Activated T-helper 1 cell treated with Interleukin-2 at 50 U/mL for 16 hours (primary cell): Measurements from ENCODE around the gene CD200R1L.
"Not testable (repeated sequence)": the region's sequence is repeated elsewhere in the genome, so short reads cannot be mapped to it uniquely, and the experiment has no call there.

Source experiments
- DNase-seq: peaks from one replicate; pipeline ENCODE4 v3.0.0-alpha.2; 2020; ENCODE audit warnings: low read depth

The CD200R1L gene, protein sequence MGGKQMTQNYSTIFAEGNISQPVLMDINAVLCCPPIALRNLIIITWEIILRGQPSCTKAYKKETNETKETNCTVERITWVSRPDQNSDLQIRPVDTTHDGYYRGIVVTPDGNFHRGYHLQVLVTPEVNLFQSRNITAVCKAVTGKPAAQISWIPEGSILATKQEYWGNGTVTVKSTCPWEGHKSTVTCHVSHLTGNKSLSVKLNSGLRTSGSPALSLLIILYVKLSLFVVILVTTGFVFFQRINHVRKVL

GRCh38 chr3:112846764-112847163 lies at the start of gene CD200R1L:
Gene CD200R1L (minus strand): TSS chr3:112846864. CDS start chr3:112829367, 17,497 bp downstream.
- no peak for DNase-seq

- no peak for DNase-seq
Measured at GRCh38 chr3:112894258-112894657, 47.6 kb upstream of the CD200R1L start.

DNA sequence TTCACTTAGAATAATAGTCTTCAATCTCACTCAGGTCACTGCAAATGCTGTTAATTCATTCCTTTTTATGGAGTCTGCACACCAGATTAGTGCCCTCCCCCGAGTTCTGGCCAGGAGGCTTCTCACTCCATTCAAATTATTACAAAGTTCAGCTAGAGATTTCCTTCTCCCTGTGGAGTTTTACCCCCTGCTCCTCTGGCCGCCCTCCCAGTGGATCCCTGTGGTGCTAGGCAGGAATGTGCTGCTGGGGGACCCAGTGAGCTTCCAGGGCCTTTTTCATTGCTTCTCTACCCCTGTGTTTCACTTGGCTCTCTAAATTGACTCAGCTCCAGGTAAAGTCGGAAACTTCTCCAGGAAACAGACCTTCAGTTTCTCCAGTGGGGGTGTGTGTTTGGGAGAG lies 42.7 kb upstream of the CD200R1L start:
- no peak for DNase-seq

DNA sequence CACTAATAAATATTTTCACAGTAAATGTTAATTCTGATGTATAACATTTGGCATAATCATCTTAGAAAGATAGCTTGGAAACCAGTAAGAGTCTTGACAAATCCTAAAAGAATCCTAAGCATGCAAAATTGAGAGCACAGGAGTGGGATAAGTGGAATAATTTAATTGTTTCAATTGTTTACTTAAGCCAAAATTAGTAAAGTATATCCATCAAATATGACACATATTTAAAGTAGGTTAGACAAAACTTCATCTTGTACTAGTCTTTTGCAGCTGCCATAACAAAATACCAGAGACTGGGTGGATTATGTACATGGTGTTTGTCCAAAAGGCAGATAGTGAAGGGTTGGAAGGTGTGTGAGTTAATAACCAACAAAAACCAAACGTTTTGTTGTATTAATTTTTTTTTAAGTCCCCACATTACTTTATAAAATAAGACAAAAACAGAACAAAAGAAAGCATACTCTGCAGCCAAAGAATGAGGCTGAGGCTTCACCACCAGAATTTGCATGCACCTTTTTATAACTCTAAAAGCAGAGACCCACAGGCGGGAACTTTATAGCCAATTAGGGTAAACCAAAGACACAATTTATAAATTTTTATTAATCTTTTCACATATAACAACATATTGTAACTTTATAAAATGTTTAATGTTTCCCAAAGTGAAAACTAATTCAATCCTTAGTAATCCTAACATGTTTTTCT lies 41.9 kb upstream of the CD200R1L start:
- DNase-seq = no peak

DNA sequence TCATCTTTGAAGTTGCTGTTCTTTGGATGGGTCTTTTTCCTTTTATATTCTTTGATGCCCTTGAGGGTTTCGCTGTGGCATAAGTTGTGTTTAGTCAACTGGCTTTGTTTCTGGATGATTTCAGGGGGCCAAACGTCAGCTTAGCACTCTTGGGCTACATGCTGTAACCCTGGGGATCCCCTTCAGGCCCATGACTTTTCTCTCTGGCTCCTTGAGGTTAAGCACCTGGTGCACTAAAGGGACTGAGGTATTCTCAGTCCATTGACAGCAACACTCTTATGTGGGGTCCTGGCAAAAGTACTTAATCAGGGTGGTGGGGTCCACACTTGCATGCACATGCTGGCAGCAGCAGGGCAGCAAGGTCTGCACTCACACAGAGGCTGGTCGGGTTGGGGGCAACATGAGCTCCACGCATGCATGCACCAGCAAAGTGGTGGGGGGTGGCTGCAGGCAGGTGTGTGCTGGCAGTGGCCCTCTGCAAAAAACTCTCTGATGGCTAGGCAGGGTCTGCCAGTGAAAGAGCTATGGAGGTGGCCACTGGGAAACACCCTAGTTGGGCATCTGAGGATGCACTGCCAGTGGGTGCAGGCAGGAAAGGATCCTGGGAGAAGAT lies 38.1 kb upstream of the CD200R1L start:
- DNase-seq = no peak

DNA sequence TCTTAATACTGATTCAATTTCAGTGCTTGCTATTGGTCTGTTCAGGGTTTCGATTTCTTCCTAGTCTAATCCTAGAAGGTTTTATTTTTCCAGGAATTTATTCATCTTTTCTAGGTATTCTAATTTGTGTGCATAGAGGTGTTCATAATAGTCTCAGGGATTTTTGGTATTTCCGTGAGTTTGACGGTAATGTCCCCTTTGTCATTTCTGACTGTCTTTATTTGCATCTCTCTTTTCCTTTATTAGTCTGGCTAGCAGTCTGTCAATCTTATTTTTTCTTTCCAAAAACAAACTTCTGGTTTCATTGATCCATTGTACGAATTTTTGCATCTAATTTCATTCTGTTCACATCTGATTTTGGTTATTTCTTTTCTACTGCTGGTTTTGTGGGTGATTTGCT lies 35.2 kb upstream of the CD200R1L start:
- no peak for DNase-seq

GRCh38 chr3:112875561-112875960 lies 28.9 kb upstream of the CD200R1L start:
- no peak for DNase-seq

GRCh38 chr3:112874725-112875124 lies 28.1 kb upstream of the CD200R1L start:
- DNase-seq = no peak

GRCh38 chr3:112873632-112874031 lies 27.0 kb upstream of the CD200R1L start:
- no peak for DNase-seq

DNA sequence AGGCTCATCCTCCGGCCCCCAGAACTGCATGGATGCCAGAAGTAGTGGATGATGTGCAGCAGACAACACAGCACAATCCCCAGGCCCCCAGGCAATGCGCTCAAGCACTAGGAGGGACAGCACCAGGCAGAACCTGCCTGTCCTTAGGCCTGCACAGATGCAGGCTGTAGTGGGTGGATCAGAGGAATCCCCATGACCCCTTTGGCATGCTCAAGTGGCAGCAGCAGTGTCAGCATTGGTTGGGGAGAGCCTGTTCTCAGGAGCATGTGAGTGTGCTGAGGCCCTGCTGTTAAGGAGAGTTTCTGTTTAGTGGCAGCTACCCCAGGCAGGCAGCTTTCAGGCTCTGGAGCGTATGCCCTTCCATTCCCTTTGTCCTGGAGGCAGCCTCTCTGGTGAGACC lies 25.1 kb upstream of the CD200R1L start:
- DNase-seq = no peak

DNA sequence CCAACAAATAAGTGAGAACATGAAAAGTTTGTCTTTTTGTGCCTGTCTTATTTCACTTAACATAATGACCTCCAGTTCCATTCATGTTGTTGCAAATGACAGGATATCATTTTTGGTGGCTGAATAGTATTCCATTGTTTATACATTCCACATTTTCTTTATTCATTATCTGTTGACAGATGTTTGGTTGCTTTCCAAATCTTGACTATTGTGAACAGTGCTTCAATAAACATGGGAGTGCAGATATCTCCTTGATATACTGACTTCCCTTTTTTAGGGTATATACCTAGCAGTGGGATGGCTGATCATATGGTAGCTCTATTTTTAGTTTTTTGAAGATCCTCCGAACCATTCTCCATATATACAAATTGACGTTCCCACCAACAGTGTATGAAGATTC lies 19.1 kb upstream of the CD200R1L start:
- no peak for DNase-seq

GRCh38 chr3:112860898-112861297 lies 14.2 kb upstream of the CD200R1L start:
- no peak for DNase-seq

- no peak for DNase-seq
Measured at GRCh38 chr3:112858410-112859069, 11.9 kb upstream of the CD200R1L start.

- DNase-seq = no peak
Measured at GRCh38 chr3:112857526-112857925, 10.9 kb upstream of the CD200R1L start.

GRCh38 chr3:112856537-112856936 lies 9.9 kb upstream of the CD200R1L start:
- no peak for DNase-seq

DNA sequence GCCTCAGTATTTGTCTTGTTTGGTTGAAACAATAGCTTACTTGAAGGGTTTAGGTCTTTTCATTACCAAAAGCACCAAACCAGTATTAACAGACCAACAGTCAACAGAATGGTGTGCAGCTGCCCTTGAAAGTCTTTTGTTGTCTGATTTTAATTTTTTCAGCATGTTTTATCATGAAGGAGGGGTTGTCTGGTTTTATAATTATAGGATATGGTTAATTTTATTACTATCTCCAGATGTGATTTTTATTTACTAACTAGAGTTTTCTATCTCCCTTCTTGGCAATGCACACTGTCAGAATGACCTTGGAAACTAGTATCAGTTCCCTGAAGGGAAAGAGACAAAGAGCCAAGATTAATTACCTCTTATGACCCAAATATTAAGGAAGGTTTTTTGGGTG lies 9.2 kb upstream of the CD200R1L start:
- no peak for DNase-seq

- DNase-seq = not testable (repeated sequence)
Measured at GRCh38 chr3:112855074-112855473, 8.4 kb upstream of the CD200R1L start.

DNA sequence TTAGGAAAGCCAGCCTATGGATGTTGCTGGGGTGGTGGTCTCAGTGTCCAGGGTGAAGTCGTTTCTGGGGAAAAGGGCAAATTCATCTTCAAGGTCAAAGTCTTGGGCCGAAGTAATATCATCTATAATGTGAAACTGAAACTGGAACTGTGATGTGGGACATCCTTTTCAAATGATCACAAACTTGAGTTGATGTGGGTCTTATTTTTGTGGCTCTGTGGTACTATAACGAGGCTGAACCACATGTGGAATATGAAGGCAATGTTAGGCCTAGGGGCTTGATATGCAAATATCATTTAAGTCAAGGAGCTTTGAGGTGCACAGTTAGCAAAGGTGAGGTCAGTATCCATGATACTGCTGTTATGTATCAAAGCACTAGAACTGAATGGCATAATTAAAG lies 1.5 kb upstream of the CD200R1L start:
- DNase-seq = no peak

DNA sequence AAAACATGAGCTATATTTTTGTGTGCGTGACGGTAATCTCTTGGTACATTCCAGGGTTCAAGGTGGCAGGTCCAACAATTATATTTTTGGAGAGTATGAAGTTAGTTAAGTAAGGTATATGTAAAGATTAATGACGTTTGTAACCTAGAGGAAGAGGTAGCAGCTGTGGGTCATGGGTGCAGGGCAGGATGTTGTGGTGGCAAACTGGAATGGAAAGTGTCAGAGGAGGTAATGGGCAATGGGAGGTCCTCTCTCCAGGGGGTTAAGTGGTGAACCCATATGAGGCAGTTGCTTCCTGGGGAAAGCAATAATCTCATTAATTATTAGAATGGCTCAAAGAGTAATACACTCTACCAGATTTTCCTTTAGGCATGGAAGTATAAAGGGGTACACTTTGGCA lies 1.0 kb upstream of the CD200R1L start:
- no peak for DNase-seq

GRCh38 chr3:112845772-112846171 lies 892 bp downstream of the CD200R1L start:
- DNase-seq = no peak

GRCh38 chr3:112829046-112829445 lies 17.6 kb downstream of the CD200R1L start:
- no peak for DNase-seq

DNA sequence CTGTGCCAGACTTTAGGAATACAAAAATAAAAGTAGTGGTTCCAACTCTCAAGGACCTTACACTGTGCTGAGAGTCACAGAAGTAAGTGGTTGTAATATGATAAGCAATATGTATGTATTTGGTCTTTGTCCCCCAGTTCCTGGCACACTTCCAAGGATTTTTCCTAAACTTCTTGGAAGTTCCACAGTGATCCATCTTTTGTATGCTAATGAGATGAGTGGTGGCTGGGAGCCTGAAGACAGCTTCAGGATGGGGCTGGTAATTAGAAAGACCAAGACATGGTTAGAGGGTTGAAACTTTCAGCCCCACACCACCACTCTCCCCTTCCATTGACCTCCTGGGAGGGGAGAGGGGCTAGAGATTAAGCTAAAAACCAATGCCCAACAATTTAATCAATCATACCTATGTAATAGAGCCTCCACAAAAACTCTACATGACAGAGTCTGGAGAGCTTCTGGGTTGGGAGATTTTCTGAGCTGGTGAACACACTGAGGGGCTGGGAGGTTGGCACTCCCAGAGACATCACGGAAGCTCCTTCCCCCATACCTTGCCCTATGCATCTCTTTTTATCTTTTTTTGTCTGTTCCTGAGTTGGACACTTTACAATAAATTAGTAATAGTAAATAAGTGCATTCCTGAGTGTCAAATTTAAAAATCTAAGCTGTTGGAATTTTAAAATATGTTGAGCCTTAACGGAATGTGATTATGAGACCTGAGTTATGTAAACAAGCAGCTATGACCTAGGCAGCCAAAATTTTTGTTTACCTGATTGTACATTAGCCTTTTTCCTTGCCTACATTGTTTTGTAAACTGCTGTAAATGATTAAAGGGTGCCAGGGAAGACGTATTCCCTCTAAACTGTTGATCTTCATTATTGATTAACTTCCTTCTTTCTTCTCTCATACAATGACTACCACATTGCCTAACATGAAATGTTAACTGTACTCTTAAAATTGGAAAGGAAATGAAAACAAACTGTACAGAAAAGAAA lies 24.3 kb downstream of the CD200R1L start:
- no peak for DNase-seq
